GM23338 (cell line): ENCODE data around the gene MICAL2.

Source experiments
- CREB1 ChIP-seq: fragments of 250-450 bp; sonication (Bioruptor Pico); IDR thresholded peaks from 2 replicates; pipeline ENCODE4 v1.5.0; 2020; ENCODE audit warnings: low read depth, mild to moderate bottlenecking, moderate library complexity
- CTCF ChIP-seq, 2 experiments: fragments of 200-600 bp in 1 of 2; sonication (generic) in 1 of 2; conservative IDR thresholded peaks; 2 replicates each; pipeline versions ENCODE4 v1.5.1 to v1.6.1; 2016 to 2017; ENCODE audit warnings: antibody characterized with exemption in 2 of 2, low read depth in 2 of 2, mild to moderate bottlenecking in 2 of 2, moderate library complexity in 1 of 2
- EZH2 ChIP-seq: fragments of 200-600 bp; sonication (generic); IDR thresholded peaks from one replicate; pipeline ENCODE4 v1.8.0; 2017; ENCODE audit warnings: antibody characterized with exemption, mild to moderate bottlenecking, low read depth; ENCODE audit not compliant: unreplicated experiment
- EZH2phosphoT487 ChIP-seq: fragments of 200-600 bp; sonication (generic); IDR thresholded peaks from one replicate; pipeline ENCODE4 v1.8.1; 2018; ENCODE audit warnings: antibody characterized with exemption; ENCODE audit not compliant: unreplicated experiment
- JUNB ChIP-seq: IDR thresholded peaks from one replicate; pipeline ENCODE4 v1.6.1; 2016; ENCODE audit warnings: antibody characterized with exemption; ENCODE audit not compliant: unreplicated experiment
- NANOG ChIP-seq: IDR thresholded peaks from 2 replicates; pipeline ENCODE4 v1.6.1; 2016; ENCODE audit warnings: antibody characterized with exemption, borderline replicate concordance
- POLR2AphosphoS5 ChIP-seq: IDR thresholded peaks from 2 replicates; pipeline ENCODE4 v1.6.1; 2016; ENCODE audit warnings: antibody characterized with exemption, low read depth
- REST ChIP-seq: IDR thresholded peaks from one replicate; pipeline ENCODE4 v1.6.1; 2018; ENCODE audit warnings: antibody characterized with exemption; ENCODE audit not compliant: unreplicated experiment
- ZNF331 ChIP-seq: fragments of 250-450 bp; sonication (Bioruptor Pico); IDR thresholded peaks from 2 replicates; pipeline ENCODE4 v1.5.0; 2020; ENCODE audit warnings: low read depth, mild to moderate bottlenecking, moderate library complexity

DNA sequence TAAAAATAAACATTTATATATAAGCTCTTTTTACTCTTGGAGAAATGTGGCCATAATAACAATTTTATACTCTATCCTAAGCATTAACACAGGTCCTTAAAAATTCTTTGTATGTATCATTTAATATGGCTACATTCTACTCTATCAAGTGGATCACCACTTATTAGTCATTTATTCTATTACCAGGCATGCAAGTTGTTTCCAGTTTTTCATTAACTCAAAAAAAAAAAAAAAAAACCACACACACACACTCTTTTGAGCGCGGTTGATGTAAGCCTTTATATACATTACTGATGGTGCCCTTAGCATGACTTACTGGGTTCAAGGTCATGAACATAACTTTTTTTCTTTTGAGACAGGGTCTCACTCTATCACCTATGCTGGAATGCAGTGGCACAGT, 47.1 kb upstream of the MICAL2 start:
- TF ChIP-seq CTCF (conservative IDR thresholded peaks at IDR 0.05; ENCODE audit: low read depth in 2 of 2) (no peak), REST (no peak), POLR2AphosphoS5 (no peak), ZNF331 (CRISPR knock-in tag) (no peak), EZH2 (no peak), EZH2phosphoT487 (no peak), CREB1 (CRISPR knock-in tag) (no peak), NANOG (no peak), JUNB (no peak)
